Body of pancreas (tissue), 4 donors: ENCODE results near the gene C20orf202. TPM values are rescaled to one million over a fixed set of nuclear protein-coding genes. Genes with fewer than 3 reads are reported as not detected.
"Not testable (repeated sequence)": the region's sequence is repeated elsewhere in the genome, so short reads cannot be mapped to it uniquely, and the experiment has no call there.

Experiments
- ATAC-seq: fragments of 150-250 bp; one replicate; pipeline ENCODE4 v1.9.1; 2016
- DNase-seq, 4 donors: peaks; one replicate each; pipeline ENCODE4 v3.0.0-alpha.2; 2019
- H3K27ac ChIP-seq, 4 donors: fragments of 200-600 bp; sonication (generic); 1 replicate in 3 of 4; 2 replicates in 1 of 4; pipeline versions ENCODE4 v1.5.1 to v1.6.1; 2016 to 2019; ENCODE audit warnings: mild to moderate bottlenecking in 1 of 4, mixed read lengths in 1 of 4, moderate library complexity in 1 of 4
- H3K27me3 ChIP-seq, 2 donors: fragments of 200-600 bp; sonication (generic); one replicate each; pipeline ENCODE4 v1.6.0; 2016; ENCODE audit warnings: mild to moderate bottlenecking in 1 of 2
- H3K36me3 ChIP-seq, 2 donors: fragments of 200-600 bp; sonication (generic); replicated peaks in 1 of 2; 2 replicates each; pipeline ENCODE4 v1.5.1; 2016; ENCODE audit warnings: low read depth in 2 of 2; ENCODE audit not compliant: insufficient read depth in 1 of 2
- H3K4me1 ChIP-seq: fragments of 200-600 bp; sonication (generic); one replicate; pipeline ENCODE4 v1.6.0; 2016
- H3K4me3 ChIP-seq, 2 donors: fragments of 200-600 bp; sonication (generic); 1 replicate in 1 of 2; 2 replicates in 1 of 2; pipeline ENCODE4 v1.5.1; 2016 to 2019
- H3K9me3 ChIP-seq, 3 donors: fragments of 200-600 bp; sonication (generic); 1 replicate in 2 of 3; 2 replicates in 1 of 3; pipeline ENCODE4 v1.5.1; 2016
- CTCF ChIP-seq, 7 experiments: fragments of 450-650 bp in 4 of 7; fragments of 200-600 bp in 3 of 7; sonication (generic) in 3 of 7; IDR thresholded peaks; one replicate each; pipeline ENCODE4 v1.5.1; 2016 to 2019; ENCODE audit warnings: antibody characterized with exemption in 7 of 7
- POLR2A ChIP-seq, 3 donors: fragments of 450-650 bp; IDR thresholded peaks; one replicate each; pipeline ENCODE4 v1.6.1; 2016; ENCODE audit warnings: antibody characterized with exemption in 3 of 3, mild to moderate bottlenecking in 2 of 3
- WGBS, 2 donors: methylation state at CpG; one replicate each; pipeline ENCODE4 v1.1.5; 2017; 5-methylcytosine and 5-hydroxymethylcytosine counted together
- intact Hi-C: fragments of 100-400 bp; cut with DNase I; formaldehyde crosslinking; loops from one replicate; pipeline ENCODE4 v1.15.1; 2023
- total RNA-seq, 2 donors: library from RNA; depleted of rRNA; stranded (reverse); fragments of >200 nt; gene quantifications; one replicate each; pipeline ENCODE4 v1.1.0, GENCODE V29; 2016

C20orf202 gene
- total RNA-seq, 2 donors from 2014 or later = not detected

- Histone ChIP-seq H3K4me1 (no peaks in the 10 kb centered on the region), H3K4me3 (no peak overlapping the region), H3K9me3 (no peaks in the 10 kb centered on the region), H3K36me3 (no peaks in the 10 kb centered on the region), H3K27me3 (no peaks in the 10 kb centered on the region), H3K27ac (no peak overlapping the region)
- TF ChIP-seq POLR2A (IDR thresholded peaks at IDR 0.05) (no peak), CTCF (IDR thresholded peaks at IDR 0.05) (no peak)
- intact Hi-C loops = no loop called here
- DNase-seq = no peak
- no peak for ATAC-seq
These were observed 44.4 kb downstream of the C20orf202 start for GRCh38 chr20:1247689-1248088.

- H3K4me3 ChIP-seq, intact Hi-C loops, ATAC-seq, H3K27ac ChIP-seq, H3K9me3 ChIP-seq, H3K4me1 ChIP-seq, DNase-seq, H3K36me3 ChIP-seq, H3K27me3 ChIP-seq: not testable (repeated sequence)
- 83 to 87% methylated on average over 2 of the region's 2 CpGs for WGBS, 2 donors
These were observed 47.0 kb downstream of the C20orf202 start for GRCh38 chr20:1250282-1250681.

- TF ChIP-seq CTCF (IDR thresholded peaks at IDR 0.05) = no peak
- TF ChIP-seq POLR2A (IDR thresholded peaks at IDR 0.05) = no peak
- Histone ChIP-seq H3K36me3 (no peaks in the 10 kb centered on the region), H3K4me1 (no peaks in the 10 kb centered on the region), H3K9me3 (no peaks in the 10 kb centered on the region), H3K27me3 (no peaks in the 10 kb centered on the region), H3K4me3 (no peak overlapping the region), H3K27ac (no peak overlapping the region)
- no peak for DNase-seq
- intact Hi-C loops = no loop called here
- WGBS, 2 donors = 69 to 81% methylated on average over 3 of the region's 3 CpGs
- no peak for ATAC-seq
These were observed 49.2 kb downstream of the C20orf202 start for GRCh38 chr20:1252416-1252815.

- Histone ChIP-seq H3K4me1 (no peaks in the 10 kb centered on the region), H3K9me3 (no peaks in the 10 kb centered on the region), H3K27ac (no peak overlapping the region), H3K27me3 (no peaks in the 10 kb centered on the region), H3K36me3 (no peaks in the 10 kb centered on the region), H3K4me3 (no peak overlapping the region)
- WGBS, 2 donors = 56 to 61% methylated on average over 2 of the region's 2 CpGs
- intact Hi-C loops = no loop called here
- ATAC-seq (no peak), DNase-seq (no peak)
- TF ChIP-seq CTCF (IDR thresholded peaks at IDR 0.05) (no peak), POLR2A (IDR thresholded peaks at IDR 0.05) (no peak)
These were observed 51.0 kb downstream of the C20orf202 start for GRCh38 chr20:1254254-1254653.

- Histone ChIP-seq H3K4me3 (no peak overlapping the region), H3K27me3 (no peaks in the 10 kb centered on the region), H3K9me3 (no peaks in the 10 kb centered on the region), H3K36me3 (no peaks in the 10 kb centered on the region), H3K4me1 (no peaks in the 10 kb centered on the region), H3K27ac (no peak overlapping the region)
- 82 to 83% methylated on average over 2 of the region's 2 CpGs for WGBS, 2 donors
- TF ChIP-seq CTCF (IDR thresholded peaks at IDR 0.05) = no peak
- ATAC-seq (no peak), DNase-seq (no peak)
- intact Hi-C loops = no loop called here
These were observed 52.4 kb downstream of the C20orf202 start for GRCh38 chr20:1255675-1256074.

Other genes with a start within 250 kb of the C20orf202 start
- gene RSPO4, start 201.1 kb upstream of the C20orf202 start, total RNA-seq = not detected
- gene PSMF1, start 84.9 kb upstream of the C20orf202 start, total RNA-seq = 10 to 100 TPM; 32.9 to 53.1 TPM
- gene TMEM74B, start 18.5 kb upstream of the C20orf202 start, total RNA-seq = not detected
- gene RAD21L1, start 22.6 kb downstream of the C20orf202 start, total RNA-seq = not detected
- 1 to 10 TPM; 3.3 to 3.4 TPM for gene SNPH, start 62.8 kb downstream of the C20orf202 start, total RNA-seq
- gene SDCBP2, start 125.7 kb downstream of the C20orf202 start, total RNA-seq = 10 to 100 TPM; 14.8 to 20.0 TPM
- 10 to 100 TPM; 47.5 to 57.7 TPM for gene FKBP1A, start 189.6 kb downstream of the C20orf202 start, total RNA-seq